Left renal pelvis (tissue), 4 donors: ENCODE data around the gene LTBP4. TPM values are rescaled to one million over a fixed set of nuclear protein-coding genes. Genes with fewer than 3 reads are reported as not detected.
"Not testable (repeated sequence)": the region's sequence is repeated elsewhere in the genome, so short reads cannot be mapped to it uniquely, and the experiment has no call there.

Experiments used
- DNase-seq, 4 donors: peaks; one replicate each; pipeline ENCODE4 v3.0.0-alpha.2; 2013; ENCODE audit warnings: low read depth in 4 of 4, low spot score in 3 of 4
- polyA plus RNA-seq, 4 donors: library from polyadenylated mRNA; unstranded; fragments of 120-200 nt; gene quantifications; one replicate each; pipeline ENCODE4 v1.2.1, GENCODE V29; 2013; ENCODE audit not compliant: insufficient read length in 4 of 4

Gene LTBP4
- polyA plus RNA-seq, 4 donors = 193 to 531 (median 257) TPM

DNA sequence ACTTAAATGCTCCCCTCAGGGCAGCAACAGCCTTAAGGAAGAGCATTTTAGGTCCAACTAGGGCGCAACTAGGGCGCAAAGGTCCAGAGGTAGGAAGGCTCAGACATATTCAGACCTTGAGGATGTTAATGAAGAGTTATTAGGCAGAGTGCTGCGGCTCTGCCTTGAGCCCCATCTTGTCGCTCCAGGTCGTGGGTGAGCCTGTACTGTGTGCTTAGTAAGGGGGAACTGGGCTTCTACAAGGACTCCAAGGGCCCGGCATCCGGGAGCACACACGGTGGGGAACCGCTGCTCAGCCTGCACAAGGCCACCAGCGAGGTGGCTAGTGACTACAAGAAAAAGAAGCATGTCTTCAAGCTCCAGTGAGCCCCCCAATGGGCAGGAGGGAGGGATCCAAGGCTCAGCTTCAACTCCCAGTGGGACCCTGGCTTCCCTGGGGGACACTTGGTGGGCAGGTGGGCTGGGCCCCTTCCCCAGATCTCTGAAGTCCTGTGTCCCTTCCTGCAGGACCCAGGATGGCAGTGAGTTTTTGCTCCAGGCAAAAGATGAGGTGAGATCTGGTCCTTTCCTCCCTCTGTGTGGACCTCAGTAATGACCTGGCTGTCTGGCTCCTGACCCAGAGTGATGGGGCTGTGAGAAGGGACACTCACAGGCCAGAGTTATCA lies 29.2 kb upstream of the LTBP4 start:
- DNase-seq = no peak

- no peak for DNase-seq
Observed at GRCh38 chr19:40575326-40575725, 25.8 kb upstream of the LTBP4 start.

DNA sequence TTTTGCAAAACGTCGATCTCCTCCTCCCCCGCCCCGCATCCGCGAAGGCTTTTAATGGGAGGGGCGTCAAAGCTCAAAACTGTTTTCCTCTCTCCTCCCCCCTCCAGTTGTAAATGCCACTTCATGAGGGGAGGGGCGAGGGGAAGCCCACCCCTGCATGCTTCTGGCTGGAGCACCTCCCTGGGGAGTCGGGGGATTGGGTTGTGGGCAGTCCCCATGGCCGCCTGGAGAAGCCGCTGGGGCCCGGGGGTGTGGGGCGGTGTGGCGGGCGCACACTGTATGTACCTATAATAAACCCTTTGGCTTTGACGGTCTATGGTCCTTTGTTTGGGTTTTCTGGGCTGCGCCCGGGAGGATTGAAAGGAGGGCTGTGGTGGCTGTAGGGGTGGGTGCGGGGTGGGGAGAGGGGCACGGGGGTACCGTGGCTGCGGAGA lies 25.0 kb upstream of the LTBP4 start:
- no peak for DNase-seq

- peak; percentile 80 to 93 (median 90) for DNase-seq
Observed at GRCh38 chr19:40576585-40577451, 24.4 kb upstream of the LTBP4 start, which contains the start of gene SHKBP1. TSS of gene SHKBP1 (plus strand) at chr19:40576873. CDS start at chr19:40576900, 27 bp downstream.

DNA sequence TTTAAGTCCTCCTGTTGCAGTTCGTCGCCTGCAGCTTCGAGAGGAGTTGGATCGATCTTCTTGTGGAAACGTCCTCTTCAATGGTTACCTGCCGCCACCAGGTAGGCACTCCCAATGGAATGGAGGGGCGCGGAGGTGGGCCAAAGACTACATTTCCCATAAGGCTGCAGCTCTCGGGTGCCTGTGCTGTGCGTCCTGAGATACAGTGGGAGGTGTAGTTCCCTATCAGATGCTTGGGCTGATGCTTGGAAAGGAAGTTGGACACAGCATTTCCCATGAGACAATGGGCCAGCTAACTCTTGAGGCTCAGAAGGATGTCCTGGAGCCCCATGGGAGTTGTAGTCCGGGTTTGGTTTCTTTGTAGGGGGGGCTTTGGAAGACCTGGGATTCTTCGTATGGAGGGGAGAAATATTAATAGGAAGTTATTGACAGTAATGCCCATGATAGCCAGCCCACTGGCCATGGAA lies 22.7 kb upstream of the LTBP4 start:
- no peak for DNase-seq

DNA sequence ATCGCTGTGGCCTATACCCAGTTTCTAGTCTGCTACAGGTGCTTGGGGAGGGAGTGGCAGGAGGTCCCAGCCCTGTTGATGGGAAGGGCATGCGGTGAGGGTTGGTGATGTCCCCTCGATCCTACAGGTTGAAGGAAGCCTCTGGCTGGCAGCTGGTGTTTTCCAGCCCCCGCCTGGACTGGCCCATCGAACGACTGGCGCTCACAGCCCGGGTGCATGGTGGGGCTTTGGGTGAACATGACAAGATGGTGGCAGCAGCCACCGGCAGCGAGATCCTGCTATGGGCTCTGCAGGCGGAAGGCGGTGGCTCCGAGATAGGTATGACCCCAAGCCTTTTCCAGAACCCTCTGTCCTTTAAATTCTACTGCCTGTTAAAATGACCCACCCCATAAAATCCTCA lies 20.6 kb upstream of the LTBP4 start:
- DNase-seq = no peak

DNA sequence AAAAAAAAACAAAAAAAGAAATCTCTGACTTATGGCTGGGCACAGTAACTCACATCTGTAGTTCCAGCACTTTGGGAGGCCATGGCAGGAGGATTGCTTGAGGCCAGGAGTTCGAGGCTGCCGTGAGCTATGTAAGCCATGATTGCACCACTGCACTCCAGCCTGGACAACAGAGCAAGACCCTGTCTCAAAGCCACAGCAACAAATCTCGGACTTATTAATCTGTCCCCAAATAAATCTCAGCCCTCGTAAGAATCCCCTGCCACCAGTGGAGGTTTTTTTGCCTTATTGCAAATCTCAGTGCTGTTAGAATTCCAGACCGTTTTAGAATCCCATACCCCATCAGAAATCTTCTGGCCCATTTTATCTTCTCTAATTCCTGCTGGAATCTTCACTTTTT lies 19.6 kb upstream of the LTBP4 start:
- DNase-seq = no peak

DNA sequence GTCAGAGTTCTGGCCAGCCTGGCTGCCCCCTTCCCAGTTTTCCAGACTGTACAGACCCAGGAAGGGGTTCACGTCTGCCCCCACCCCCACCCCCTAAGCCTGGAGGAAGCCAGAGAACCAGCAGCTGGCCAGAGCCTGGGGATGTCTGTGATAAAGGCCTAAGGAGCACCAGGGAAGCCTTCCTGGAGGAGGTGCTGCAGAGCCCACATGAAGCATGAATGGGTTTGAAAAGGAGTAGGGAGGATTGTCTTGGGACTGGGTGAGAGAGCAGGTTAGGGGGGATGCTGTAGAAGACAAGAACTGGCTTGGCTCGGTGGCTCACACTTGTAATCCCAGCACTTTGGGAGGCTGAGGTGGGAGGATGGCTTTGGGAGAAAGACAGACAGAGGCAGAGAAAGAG lies 18.7 kb upstream of the LTBP4 start:
- DNase-seq = no peak

- no peak for DNase-seq
Observed at GRCh38 chr19:40583283-40583682, 17.9 kb upstream of the LTBP4 start.

- DNase-seq = no peak
Observed at GRCh38 chr19:40584007-40584406, 17.2 kb upstream of the LTBP4 start.

- DNase-seq = no peak
Observed at GRCh38 chr19:40585241-40585981, 15.8 kb upstream of the LTBP4 start.

DNA sequence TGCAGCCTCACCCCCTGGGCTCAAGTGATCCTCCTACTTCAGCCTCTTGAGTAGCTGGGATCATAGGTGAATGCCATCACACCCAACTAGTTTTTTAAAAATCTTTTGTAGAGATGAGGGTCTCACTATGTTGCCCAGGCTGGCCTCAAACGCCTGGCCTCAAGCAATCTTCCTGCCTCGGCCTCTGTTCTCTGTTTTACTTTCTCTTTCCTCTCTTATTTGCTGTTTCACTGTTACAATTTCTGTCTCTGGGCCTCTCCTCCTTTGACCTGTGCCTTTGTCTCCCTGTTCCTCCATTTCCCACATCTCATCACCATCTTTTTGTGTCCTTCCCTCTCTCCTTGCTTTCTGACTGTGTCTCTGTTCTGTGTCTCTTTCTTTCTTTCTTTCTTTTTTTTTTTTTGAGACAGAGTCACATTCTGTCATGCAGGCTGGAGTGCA lies 15.2 kb upstream of the LTBP4 start:
- no peak for DNase-seq

DNA sequence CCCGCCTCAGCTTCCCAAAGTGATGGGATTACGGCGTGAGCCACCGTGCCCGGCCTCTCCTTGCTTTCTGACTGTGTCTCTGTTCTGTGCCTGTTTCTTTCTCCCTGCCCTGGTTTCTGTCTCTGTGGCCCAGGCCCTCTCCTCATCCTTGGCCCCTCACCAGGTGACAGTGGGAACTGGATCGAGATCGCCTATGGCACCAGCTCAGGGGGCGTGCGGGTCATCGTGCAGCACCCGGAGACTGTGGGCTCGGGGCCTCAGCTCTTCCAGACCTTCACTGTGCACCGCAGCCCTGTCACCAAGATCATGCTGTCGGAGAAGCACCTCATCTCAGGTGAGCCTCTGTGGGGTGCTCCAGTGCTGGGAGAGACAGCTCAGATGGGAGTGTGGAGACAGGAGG lies 14.6 kb upstream of the LTBP4 start:
- no peak for DNase-seq

- DNase-seq = no peak
Observed at GRCh38 chr19:40588110-40588854, 12.9 kb upstream of the LTBP4 start.

GRCh38 chr19:40588926-40589569 lies 12.1 kb upstream of the LTBP4 start:
- no peak for DNase-seq

DNA sequence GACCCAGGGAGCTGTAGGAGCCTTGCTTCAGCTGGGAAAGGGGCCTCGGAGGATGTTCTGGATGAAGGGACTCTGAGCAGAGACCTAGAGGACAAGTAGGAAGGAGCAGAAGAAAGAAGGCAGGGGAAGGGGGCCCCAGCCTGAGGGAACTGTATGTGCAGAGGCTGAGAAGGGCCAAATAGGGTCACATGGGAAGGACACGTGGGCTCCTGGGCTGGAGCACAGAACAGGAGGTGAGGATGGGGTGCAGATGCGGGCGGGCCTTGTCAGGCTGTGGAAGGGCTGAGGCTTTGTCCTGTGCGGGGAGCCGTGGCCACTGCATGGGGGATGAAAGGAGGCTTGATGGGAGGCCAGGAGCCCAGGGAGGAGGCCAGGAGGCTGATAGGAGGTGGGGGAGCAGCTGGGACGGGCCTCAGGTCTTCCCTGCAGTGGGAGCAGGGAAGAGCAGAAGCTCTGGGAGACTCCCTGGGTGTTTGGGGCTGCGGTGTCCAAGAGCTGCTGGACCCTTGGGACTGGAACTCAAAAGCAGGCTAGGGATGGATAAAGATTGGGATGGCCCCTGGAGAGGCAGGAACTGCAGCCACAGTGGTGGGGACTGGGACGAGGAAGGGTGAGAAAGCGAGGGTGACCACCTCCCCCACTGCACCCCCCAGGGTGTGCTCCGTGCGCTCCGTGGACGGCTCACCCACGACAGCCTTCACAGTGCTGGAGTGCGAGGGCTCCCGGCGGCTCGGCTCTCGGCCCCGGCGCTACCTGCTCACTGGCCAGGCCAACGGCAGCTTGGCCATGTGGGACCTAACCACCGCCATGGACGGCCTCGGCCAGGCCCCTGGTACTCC lies 11.4 kb upstream of the LTBP4 start:
- no peak for DNase-seq

DNA sequence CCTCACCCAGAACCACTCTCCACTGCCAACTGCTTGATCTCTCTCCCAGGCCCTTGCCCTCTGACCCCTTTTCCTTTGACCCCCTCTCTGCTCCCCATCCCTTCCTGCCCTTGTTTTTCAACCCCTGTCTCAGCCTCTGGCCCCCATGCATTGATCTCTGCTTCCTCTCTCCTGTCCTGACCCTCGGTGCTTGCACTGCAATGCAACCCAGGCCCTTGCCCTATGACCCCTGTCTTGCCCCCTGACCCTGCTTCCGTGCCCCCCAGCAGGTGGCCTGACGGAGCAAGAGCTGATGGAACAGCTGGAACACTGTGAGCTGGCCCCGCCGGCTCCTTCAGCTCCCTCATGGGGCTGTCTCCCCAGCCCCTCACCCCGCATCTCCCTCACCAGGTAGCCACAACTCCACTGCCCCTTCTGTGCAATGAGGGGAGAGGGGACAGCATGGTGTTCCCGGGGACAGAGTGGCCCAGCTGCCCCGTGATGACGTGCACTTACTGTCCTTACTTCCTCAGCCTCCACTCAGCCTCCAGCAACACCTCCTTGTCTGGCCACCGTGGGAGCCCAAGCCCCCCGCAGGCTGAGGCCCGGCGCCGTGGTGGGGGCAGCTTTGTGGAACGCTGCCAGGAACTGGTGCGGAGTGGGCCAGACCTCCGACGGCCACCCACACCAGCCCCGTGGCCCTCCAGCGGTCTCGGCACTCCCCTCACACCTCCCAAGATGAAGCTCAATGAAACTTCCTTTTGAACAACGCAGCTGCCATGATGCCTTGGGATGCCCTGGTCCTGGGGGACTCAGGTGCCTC lies 10.5 kb upstream of the LTBP4 start:
- DNase-seq = no peak

- DNase-seq = not testable (repeated sequence)
Observed at GRCh38 chr19:40591724-40592123, 9.4 kb upstream of the LTBP4 start.
